Prostate gland (tissue), 2 donors: Measurements from ENCODE around the gene HAGH. TPM values are rescaled to one million over a fixed set of nuclear protein-coding genes. Genes with fewer than 3 reads are reported as not detected.

Experiments used
- DNase-seq: peaks from one replicate; pipeline ENCODE4 v3.0.0-alpha.2; 2019; ENCODE audit warnings: low spot score
- H3K27ac ChIP-seq, 2 donors: fragments of 200-600 bp; sonication (generic); 2 replicates each; pipeline ENCODE4 v1.5.1; 2017 to 2019
- H3K27me3 ChIP-seq: fragments of 200-600 bp; sonication (generic); replicated peaks from 2 replicates; pipeline ENCODE4 v1.5.1; 2019; ENCODE audit not compliant: insufficient read depth
- H3K36me3 ChIP-seq, 2 donors: fragments of 200-600 bp; sonication (generic); 1 replicate in 1 of 2; 2 replicates in 1 of 2; pipeline versions ENCODE4 v1.5.1 to v1.8.1; 2017 to 2019
- H3K4me1 ChIP-seq: fragments of 200-600 bp; sonication (generic); replicated peaks from 2 replicates; pipeline ENCODE4 v1.5.1; 2019
- H3K4me3 ChIP-seq, 2 donors: fragments of 200-600 bp; sonication (generic); 2 replicates each; pipeline ENCODE4 v1.5.1; 2017 to 2019
- H3K9me3 ChIP-seq: fragments of 200-600 bp; sonication (generic); 2 replicates; pipeline ENCODE4 v1.5.1; 2017
- POLR2A ChIP-seq: fragments of 450-650 bp; IDR thresholded peaks from one replicate; pipeline ENCODE4 v1.6.1; 2016; ENCODE audit warnings: antibody characterized with exemption, mild to moderate bottlenecking
- POLR2AphosphoS5 ChIP-seq: sonication (generic); formaldehyde crosslinking; IDR thresholded peaks from one replicate; pipeline ENCODE4 v1.6.1; 2017; ENCODE audit warnings: antibody characterized with exemption
- WGBS: methylation state at CpG from one replicate; pipeline ENCODE4 v1.1.5; 2018; 5-methylcytosine and 5-hydroxymethylcytosine counted together
- intact Hi-C: fragments of 100-400 bp; cut with DNase I; formaldehyde crosslinking; loops from one replicate; pipeline ENCODE4 v1.14.2; 2022
- total RNA-seq, 2 donors: library from RNA; depleted of rRNA; stranded (reverse); fragments of >200 nt; gene quantifications; one replicate each; pipeline ENCODE4 v1.1.0, GENCODE V29; 2016
- TF ChIP-seq, protein P1 (sequence below), 4 experiments: fragments of 200-600 bp in 2 of 4; fragments of 450-650 bp in 2 of 4; sonication (generic) in 2 of 4; IDR thresholded peaks; 1 replicate in 3 of 4; 2 replicates in 1 of 4; pipeline ENCODE4 v1.5.1; 2016 to 2019; ENCODE audit warnings: antibody characterized with exemption in 4 of 4, mild to moderate bottlenecking in 2 of 4, moderate library complexity in 2 of 4

HAGH gene
- total RNA-seq, 2 donors from 2014 or later, result 98.6 to 145 TPM

DNA sequence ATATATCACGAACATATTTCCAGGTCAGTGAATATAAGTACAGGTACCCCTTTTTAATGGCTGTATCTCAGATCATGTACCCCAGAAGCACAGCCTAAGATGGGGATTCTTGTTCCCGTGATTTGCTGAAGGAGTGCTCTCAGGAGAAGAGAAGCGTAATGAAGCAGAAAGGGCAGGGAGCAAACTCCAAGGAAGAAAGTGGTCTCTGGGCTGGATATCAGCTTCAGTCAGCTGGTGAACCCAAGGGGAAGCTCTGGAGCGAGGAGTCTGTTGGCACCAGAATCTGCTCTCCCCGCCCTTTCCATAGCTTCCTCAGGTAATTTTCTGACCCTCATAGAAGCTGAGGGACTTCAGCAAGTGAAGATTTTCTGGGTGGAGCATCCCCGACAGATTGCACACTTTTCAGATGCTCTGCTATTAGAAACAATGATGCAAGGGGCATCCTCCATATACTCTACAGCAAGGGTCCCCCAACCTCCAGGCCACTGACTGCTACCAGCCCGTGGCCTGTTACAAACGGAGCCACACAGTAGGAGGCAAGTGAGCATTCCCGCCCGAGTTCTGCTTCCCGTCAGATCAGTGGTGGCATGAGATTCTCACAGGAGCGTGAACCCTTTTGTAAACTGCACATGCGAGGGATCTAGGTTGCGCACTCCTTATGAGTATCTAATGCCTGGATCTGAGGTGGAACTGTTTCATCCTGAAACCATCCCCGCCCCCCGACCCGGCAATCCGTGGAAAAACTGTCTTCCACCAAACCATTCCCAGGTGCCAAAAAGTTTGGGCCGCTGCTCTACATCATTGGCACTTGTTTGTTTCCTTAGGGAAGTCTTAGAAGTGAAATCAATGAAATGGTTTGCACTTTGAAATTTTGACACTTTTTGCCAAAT is 4.8 kb upstream of the HAGH start:
- DNase-seq, result no peak
- H3K9me3 ChIP-seq, result no peaks in the 10 kb centered on the region
- intact Hi-C loops, result no loop called here
- H3K36me3 ChIP-seq, result no peaks in the 10 kb centered on the region
- H3K27ac ChIP-seq, result no peak overlapping the region
- H3K27me3 ChIP-seq, result no peaks in the 10 kb centered on the region
- no peaks in the 10 kb centered on the region for H3K4me1 ChIP-seq
- H3K4me3 ChIP-seq, result no peak overlapping the region
- TF ChIP-seq, protein P1, sequence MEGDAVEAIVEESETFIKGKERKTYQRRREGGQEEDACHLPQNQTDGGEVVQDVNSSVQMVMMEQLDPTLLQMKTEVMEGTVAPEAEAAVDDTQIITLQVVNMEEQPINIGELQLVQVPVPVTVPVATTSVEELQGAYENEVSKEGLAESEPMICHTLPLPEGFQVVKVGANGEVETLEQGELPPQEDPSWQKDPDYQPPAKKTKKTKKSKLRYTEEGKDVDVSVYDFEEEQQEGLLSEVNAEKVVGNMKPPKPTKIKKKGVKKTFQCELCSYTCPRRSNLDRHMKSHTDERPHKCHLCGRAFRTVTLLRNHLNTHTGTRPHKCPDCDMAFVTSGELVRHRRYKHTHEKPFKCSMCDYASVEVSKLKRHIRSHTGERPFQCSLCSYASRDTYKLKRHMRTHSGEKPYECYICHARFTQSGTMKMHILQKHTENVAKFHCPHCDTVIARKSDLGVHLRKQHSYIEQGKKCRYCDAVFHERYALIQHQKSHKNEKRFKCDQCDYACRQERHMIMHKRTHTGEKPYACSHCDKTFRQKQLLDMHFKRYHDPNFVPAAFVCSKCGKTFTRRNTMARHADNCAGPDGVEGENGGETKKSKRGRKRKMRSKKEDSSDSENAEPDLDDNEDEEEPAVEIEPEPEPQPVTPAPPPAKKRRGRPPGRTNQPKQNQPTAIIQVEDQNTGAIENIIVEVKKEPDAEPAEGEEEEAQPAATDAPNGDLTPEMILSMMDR (IDR thresholded peaks at IDR 0.05), result no peak
- TF ChIP-seq POLR2AphosphoS5 (no peak), POLR2A (no peak)
- 84% methylated on average over 19 of the region's 19 CpGs for WGBS

DNA sequence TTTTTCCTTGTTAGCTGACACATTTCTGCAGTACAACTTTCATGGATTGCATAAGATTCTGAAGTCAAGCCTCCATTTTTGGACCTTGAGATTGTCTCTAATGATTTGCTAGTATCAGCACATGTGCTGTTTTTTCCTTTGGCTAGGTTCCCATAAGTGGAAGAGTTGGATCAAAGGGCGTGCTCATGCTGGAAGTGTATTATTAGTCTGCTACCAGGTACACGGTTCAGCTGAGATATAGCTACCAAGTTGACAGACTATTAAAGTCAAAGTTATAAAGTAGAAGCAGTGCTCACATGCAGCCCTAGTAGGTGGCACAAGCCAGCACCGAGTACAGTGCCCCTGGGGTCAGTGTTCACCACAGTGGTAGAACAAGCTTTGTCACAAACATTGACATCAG is 3.6 kb upstream of the HAGH start:
- TF ChIP-seq, protein P1 (IDR thresholded peaks at IDR 0.05), result no peak
- TF ChIP-seq POLR2AphosphoS5, result no peak
- TF ChIP-seq POLR2A, result no peak

DNA sequence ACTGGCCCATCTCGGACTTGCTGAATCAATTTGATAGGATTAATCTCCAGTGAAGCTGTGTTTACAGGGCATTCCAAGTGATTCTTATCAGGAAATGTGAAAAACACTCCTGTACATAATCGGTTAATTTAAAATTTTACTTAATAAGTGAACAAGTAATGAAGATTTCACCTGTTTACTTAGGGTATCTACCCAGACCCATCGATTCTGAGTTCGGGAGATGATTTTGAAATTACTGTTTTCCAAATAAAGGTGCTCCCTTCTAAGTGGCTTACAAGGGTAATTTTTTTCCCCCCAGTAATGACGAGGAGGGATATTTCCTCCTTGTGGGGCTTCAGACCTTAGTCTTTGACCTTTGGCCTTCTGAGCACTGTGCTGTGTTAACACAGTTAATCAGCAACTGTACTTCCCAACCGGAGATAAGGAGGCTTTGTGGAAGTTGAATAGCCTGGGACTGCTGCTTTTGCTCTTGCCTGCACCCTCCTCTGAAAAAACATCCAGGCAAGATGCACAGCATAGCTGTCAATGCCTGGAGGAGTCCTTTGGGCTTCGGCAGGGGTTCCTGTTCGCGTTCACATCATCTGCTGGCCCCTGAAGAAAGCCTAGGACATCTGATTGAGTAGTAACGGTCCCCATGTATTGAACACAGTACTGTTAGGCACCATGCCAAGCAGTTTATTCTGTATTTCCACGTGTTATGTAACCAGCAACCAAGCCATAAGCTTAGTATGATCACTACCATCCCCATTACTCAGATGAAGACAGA is 2.2 kb upstream of the HAGH start:
- Histone ChIP-seq H3K9me3 (no peaks in the 10 kb centered on the region), H3K27me3 (no peaks in the 10 kb centered on the region), H3K4me1 (no peaks in the 10 kb centered on the region), H3K4me3 (no peak overlapping the region), H3K27ac (no peak overlapping the region), H3K36me3 (no peaks in the 10 kb centered on the region)
- WGBS, result 76% methylated on average over 11 of the region's 11 CpGs
- TF ChIP-seq, protein P1 (IDR thresholded peaks at IDR 0.05), result no peak
- TF ChIP-seq POLR2A, result no peak
- no peak for DNase-seq
- intact Hi-C loops, result no loop called here

More for the DNA sequence above, 3.6 kb upstream of the HAGH start:
- H3K9me3 ChIP-seq, result no peaks in the 10 kb centered on the region
- no peak overlapping the region for H3K4me3 ChIP-seq
- H3K36me3 ChIP-seq, result no peaks in the 10 kb centered on the region
- H3K4me1 ChIP-seq, result no peaks in the 10 kb centered on the region
- WGBS, result 48% methylated on average over 3 of the region's 3 CpGs
- no peak for DNase-seq
- H3K27ac ChIP-seq, result no peak overlapping the region
- no peaks in the 10 kb centered on the region for H3K27me3 ChIP-seq
- intact Hi-C loops, result no loop called here

DNA sequence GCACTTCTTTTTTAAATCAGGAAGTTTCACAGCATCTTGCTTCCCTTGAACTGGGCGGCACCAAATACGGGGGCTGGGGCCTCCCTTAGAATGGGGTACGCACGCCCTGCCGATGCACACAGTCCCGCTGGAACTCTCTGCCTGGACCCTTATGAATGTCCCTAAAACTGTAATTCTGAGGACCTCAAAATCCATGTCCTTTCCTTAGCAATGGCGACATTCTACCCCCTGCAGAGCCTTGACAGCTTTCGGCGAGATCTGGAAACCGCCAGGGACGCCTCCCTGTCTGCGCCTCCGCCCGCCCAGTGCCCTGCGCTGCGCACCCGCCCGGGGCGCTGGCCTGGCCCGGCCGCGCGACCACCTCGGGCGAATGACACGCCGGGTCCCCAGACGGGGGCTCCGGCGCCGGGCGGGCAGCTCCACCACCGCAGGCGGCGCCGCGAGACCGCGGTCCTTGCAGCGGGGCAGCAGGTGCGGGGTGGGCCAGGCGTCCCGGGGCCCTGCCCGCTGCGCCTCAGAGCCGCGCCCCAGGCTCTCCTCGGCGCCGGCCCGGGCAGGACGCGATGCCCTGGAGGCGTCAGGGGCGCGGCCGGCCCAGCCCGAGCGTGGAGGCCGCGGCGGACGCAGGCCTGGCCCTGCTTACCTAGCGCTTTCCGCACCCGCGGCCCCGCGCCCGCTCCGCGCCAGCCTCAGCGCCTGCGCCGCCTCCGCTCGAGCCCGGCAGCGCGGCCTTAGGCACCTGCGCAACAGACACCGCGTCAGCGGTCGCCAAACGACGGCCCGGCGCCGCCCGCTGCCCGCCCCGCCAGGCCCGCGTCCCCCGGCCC is 548 bp downstream of the HAGH start:
- intact Hi-C loops, result no loop called here
- H3K27me3 ChIP-seq, result no peaks in the 10 kb centered on the region
- no peaks in the 10 kb centered on the region for H3K9me3 ChIP-seq
- H3K4me1 ChIP-seq, result no peaks in the 10 kb centered on the region
- no peak for DNase-seq
- H3K4me3 ChIP-seq, result peak overlapping the region; percentile 60 to 90
- WGBS, result under 1% methylated on average over 63 of the region's 96 CpGs
- peaks cover 0 to 5% of the 10 kb centered on the region in 2 donors for H3K36me3 ChIP-seq
- peak overlapping the region; percentile 36 to 86 for H3K27ac ChIP-seq
- TF ChIP-seq POLR2A (no peak), POLR2AphosphoS5 (no peak)
- TF ChIP-seq, protein P1 (IDR thresholded peaks at IDR 0.05), result peak in 1 of 4 experiments; percentile 26
